Heart left ventricle (tissue), 13 donors: ENCODE results near the gene SEPTIN1.

ENCODE experiments used
- CTCF ChIP-seq, 12 donors: fragments of 200-600 bp; sonication (generic) in 4 of 12; IDR thresholded peaks; one replicate each; pipeline versions ENCODE4 v1.5.0 to v1.8.0; 2018 to 2022; ENCODE audit warnings: antibody characterized with exemption in 12 of 12, mild to moderate bottlenecking in 5 of 12
- POLR2A ChIP-seq, 2 donors: fragments of 450-650 bp; IDR thresholded peaks; one replicate each; pipeline ENCODE4 v1.6.1; 2017; ENCODE audit warnings: antibody characterized with exemption in 2 of 2, mild to moderate bottlenecking in 2 of 2, moderate library complexity in 2 of 2
- donor health status: ischemic (EF 13 %, LVEDD 7.1; RV severe dilation, severe dysfunction).
- donor health status: DM: no; HTN: yes; CAD: no.
- donor health status: DM: no; HTN: no; CAD: no.
- donor health status: ischemic (EF 25% LVEDD 6.9; RV normal size, moderate dysfunction).
- donor health status: ischemic (EF 25% LVEDD 5.7; RV mildly dilated, moderate dysfunction).
- donor health status: ischemic (EF 35%, LVEDD 5.7; RV mildly dilated, moderate dysfunction).
- donor health status: nonischemic (EF 11% LVEDD 7.7; RV severe dilation, severe dysfunction).
- donor health status: DM: yes; HTN: yes; CAD: no.
- donor health status: PGD.
- donor health status: ischemic (EF 29% LVEDD 5.4; RV normal size, mild dysfunction).
- donor health status: nonischemic (EF 23%, LVEDD 6.1; RV moderate dilation, normal function).

DNA sequence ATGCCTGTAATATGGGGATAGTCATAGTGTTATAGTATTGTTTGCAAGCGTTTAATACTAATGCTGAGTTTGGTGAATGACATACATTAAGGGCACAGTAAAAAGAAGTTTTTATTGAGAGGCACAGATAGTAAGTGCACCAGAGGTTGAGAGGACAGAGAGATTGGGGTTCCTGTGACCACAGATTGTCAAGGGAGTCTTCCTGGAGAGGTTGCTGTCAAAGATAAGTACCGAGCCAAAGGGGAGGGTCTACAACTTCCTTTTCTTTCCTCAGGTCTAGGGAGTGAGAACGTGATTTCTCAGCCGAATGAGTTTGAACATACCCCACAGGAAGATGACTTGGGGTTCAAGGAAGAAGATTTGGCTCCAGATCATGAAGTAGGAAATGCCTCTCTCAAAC, 14.7 kb upstream of the SEPTIN1 start:
- TF ChIP-seq CTCF (IDR thresholded peaks at IDR 0.05) (no peak), POLR2A (IDR thresholded peaks at IDR 0.05) (no peak)
